ENCODE results near the gene ADGRB2.
A peak's percentile ranks its signal among the peaks of the same experiment; 100 is the strongest.
"Not testable (repeated sequence)": the region's sequence is repeated elsewhere in the genome, so short reads cannot be mapped to it uniquely, and the experiment has no call there.

Gene ADGRB2

GRCh38 chr1:31725134-31725533 lies 39.0 kb downstream of the ADGRB2 start:
- no peak for DNase-seq (ENCODE audit: low read depth)

- DNase-seq (ENCODE audit: low read depth), result no peak
These were observed 40.2 kb downstream of the ADGRB2 start for GRCh38 chr1:31723828-31724359.

DNA sequence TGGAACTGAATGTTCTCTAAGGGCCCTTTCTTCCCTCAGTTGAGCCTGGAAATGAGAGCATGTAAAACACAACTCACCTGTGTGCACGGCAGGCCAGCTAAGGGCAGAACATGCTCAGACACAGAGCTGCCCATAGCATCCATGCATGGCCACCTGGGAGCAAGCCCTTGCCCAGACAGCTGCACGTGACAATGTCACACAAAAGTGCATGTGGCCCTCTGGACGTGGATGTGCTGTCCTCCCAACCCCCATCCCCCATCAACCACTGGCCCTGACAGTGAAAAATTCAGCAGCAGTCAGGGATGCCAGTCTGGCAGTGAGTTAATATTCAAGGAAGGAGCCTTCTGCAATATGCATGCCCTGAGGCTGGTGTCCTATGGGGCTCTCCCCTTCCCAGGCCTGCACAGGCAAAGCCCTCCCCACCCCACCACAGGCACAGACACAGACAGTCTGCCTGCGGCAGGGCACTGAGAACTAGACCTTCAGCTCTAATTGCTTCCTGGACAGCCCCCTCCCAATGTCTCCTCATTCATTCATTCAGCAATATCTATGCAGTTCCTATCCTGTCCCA lies 45.7 kb downstream of the ADGRB2 start:
- no peak for DNase-seq (ENCODE audit: low read depth)

GRCh38 chr1:31717341-31717740 lies 46.8 kb downstream of the ADGRB2 start:
- DNase-seq (ENCODE audit: low read depth), result no peak

DNA sequence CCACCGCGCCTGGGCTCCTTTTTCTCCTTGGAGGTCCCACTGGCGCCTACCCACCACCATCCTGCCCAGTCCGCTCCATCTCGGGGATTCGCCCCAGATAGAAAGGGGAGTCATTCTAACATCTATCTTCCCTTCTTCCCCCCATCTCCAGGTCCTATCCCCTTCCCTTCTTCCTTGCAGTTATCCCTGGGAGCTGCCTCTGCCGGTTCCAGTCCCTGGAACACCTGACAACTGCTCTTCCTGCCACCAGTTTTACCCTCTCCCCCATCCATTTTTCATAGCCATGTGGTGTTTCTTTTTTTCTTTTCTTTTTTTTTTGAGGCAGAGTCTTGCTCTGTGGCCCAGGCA lies 48.3 kb downstream of the ADGRB2 start:
- no peak for DNase-seq (ENCODE audit: low read depth)

DNA sequence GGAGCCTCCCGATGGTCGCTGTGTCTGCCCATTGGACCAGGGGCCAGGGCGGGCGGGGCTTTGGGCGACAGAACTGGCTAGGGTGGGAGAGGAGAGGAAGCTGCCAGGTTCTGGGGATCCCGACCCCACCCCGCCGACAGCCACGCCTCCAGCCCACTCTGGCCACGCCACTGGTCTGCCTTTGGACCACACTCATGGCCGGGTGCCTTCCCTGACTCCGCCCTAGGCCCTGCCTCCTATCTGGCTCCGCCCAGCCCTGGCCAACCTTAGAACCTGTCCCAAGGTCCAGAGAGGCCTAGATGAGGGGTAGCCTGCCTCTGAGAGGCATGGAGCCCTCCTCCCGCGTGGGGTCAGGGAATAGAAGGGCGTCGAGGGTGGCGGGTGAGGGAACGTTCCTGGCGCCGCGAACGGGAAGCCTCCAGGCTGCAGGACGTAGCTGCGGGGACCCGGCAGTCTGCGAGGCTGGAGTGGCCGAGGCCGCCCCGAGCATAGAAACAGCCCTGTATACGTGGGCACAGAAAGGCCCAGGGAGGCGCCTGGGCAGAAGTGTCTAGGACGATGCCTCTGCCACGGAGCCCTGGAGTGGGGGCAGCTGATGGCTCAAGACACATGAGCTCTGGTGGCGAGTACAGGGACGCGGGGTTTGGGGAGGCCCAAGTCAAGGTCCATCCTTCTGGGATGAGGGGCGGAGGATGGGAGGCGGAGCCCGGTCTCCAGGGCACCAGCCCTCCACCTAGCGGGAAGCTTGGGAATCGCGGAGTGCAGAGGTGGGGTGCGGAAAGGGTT lies 48.9 kb downstream of the ADGRB2 start:
- DNase-seq (ENCODE audit: low read depth), result peak; percentile 74

DNA sequence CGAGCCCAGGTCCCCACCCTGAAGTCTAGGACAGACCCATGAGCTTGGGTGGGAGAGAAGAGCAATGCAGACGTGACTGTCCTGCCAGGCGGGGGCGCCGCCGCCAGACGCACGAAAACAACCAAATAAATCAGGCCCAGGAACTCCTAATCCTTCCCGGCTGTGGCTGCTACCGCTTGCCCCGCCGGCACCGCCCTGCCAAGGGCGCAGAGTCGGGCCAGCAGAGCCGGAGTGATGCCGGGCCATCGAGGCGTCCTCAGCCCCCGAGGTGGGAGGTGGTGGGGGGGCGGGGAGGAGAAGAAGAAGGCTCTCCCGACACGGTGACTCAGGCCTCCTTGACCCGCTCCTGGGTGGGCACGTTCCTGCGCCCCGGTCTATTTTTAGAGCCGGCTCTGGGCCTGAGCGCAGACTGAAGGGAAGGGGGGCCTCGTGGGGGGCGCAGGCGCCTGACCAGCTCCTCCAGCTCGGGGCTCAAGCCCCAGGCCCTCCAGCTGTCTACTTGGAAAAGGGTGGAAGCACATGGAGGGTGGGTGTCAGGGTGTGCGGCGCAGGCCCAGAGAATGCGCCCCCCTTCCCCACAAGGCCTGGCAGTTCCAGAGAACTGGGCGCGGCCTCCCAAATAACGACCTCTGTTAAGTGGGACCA lies 49.6 kb downstream of the ADGRB2 start:
- no peak for DNase-seq (ENCODE audit: low read depth)

DNA sequence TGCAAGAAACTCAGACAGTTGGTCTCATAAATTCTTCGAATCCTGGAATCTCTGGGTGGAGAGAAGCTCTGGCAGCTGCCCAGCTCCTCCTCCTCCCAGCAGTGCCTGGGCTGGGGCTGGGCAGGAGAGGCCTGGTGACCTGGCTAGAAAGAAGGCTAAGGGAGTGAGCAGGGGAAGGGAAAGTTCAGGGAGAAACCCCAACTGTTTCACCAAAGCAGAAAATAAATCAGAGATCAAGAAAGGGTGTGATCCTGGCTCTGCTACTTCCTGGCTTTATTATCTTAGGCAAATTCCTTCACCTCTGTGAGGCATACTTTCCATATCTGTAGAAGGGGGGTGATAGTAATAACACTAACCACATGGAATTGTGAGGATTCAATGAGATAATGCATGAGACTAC lies 51.5 kb downstream of the ADGRB2 start:
- peak; percentile 96 for DNase-seq (ENCODE audit: low read depth)

DNA sequence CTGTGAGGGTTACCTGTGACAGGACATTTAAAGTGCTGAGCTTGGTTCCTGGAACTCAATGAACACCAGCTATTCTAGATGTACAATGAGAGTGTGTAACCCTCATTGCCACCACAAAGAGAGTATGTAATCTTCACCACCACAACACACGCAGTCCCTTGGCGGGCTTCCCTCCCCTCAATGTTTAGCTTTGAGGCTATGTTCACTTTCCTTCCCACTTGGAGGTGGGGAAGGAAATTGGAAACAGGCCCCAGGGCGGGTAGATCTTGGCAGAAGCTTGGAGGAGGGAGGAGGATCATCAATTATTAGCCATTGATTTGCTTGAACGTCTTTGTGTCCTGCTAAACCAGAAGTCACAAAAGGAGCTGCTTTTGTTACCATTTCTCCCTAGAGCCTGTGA lies 52.1 kb downstream of the ADGRB2 start:
- no peak for DNase-seq (ENCODE audit: low read depth)

- DNase-seq (ENCODE audit: low read depth), result no peak
These were observed 55.8 kb downstream of the ADGRB2 start for GRCh38 chr1:31708324-31708723.

GRCh38 chr1:31707711-31708110 lies 56.4 kb downstream of the ADGRB2 start:
- no peak for DNase-seq (ENCODE audit: low read depth)

DNA sequence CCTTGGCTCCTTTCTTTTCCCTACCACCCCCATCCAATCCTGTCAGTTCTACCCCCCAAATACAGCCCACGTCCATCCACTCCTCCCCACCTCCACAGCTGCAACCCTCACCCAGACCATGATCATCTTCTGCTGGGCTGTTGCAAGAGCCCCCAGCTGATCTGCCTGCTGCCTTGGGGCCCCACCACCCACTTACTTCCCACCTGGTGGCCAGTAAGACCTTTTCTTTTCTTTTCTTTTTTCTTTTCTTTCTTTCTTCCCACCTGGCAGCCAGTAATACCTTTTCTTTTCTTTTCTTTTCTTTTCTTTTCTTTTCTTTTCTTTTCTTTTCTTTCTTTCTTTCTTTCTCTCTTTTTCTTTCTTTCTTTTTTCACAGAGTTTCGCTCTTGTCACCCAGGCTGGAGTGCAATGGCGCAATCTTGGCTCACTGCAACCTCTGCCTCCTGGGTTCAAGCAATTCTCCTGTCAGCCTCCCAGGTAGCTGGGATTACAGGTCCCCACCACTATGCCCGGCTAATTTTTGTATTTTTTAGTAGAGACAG lies 57.0 kb downstream of the ADGRB2 start:
- not testable (repeated sequence) for DNase-seq (ENCODE audit: low read depth)

- DNase-seq (ENCODE audit: low read depth), result no peak
These were observed 57.6 kb downstream of the ADGRB2 start for GRCh38 chr1:31706384-31707058.

DNA sequence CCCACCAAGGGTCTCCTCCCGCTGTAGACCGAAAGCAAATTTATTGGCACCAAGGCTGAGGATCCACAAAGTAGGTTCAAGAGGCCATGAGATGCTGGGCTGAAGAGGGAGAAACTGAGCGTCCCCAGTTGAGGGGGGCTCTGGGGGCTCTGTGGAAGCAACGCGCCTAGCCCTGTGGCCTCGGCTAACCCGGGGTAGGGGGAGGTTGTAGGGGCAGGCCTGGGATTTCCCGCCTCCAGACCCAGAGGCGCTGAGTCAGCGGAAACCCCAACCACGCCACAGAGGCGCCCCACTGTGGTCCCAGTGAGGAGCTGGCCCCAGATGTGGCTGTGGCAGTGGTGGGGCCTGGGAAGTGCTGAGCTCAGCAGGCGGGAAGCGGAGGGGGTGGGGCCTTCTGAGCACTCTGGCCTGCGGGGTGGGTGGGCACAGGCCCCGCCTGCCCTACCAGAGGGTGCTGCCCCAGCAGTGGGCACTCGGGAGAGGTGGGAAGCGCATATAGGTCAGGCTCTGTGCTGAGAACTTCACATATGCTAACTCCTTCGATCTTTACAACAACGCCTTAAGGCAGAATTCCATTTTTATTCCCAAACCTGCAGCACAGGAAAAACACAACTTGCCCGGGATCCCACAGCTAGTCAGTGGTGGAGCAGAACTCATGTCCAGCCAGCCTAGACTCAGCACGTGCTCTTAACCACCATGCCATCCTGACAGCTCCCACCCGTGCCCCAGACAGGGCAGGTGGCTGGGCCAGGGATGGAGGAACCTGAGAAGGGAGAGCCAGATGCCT lies 58.9 kb downstream of the ADGRB2 start:
- DNase-seq (ENCODE audit: low read depth), result no peak

DNA sequence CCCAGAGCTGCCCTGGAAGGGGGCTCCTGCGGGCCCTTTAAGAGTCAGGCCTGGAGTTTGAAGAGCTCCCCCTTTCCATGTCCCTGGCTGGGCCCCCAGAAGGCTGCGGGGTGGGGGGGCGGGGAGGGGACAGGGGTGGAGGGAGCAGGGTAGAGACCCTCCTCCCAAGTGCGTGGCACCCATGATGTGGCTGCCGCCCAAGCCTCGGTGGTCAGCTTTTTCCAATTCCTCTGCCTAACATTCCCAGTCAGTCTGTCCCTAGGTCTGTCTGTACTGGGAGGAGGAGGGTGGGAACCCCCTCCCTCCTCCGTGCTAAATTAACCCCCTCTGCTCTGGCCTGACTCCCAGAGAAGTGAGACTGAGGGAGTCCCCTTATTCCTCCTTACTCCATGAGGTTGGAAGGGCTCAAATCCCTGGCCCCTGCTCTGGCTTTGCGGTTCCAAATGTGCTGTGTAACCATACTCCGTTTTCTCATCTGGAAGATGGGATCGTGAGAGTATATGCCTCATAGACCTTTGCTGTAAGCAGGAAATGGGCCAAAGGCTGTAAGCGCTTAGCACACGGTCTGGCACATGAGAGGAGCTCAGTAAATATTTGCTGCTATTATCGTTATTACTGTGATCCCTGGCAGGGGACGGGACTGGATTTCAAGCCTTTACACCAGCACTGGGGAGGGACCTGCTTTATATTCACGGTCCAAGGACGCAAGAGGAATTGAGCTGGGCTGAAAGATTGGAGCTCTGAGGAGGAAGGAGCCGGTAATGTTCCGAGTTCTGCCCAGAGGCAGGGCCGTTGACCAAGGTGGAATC lies 59.7 kb downstream of the ADGRB2 start:
- no peak for DNase-seq (ENCODE audit: low read depth)

DNA sequence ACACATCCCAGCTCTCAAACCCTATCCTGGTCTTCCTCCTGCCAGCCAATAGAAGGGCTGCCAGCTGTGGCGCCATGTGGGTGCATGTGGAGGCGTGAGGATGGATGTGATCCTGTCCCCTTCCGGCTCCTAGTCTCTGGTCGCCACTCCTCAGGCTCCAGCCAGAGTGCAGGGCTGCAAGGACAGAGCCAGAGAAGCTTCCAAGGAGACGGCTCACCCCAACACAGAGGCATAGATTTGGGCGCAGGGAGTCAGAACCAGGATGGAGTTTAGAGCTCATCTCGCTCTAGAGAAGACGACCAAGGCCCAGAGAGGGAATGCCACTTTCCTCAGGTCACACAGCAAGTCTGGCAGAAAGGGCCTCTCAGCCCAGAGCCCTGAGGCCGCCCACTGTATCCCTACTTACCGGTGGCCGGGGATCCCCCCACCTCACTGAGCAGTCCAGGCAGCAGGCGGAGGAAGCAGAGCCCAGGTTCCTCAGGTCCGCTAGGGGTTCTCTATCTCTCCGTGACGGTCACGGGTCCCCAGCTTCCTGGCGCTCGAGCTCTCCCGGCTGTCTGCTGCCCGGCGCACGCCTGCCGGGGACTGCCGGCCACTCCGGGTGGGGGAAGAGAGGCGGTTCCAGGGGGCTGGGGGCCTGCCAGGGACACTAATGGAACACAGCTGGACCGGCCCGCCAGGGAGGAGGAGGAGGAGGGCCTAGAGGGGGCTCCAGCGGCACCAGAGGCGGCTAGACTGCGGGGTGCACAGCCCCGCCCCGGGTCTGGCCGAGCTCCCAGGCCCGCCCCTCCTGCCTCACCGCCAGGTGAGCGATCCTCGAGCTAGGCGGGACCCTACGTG lies 60.5 kb downstream of the ADGRB2 start, which contains the start of gene COL16A1:
Gene COL16A1 (minus strand): TSS at position 587 of the 840 bp plus-strand sequence. CDS start 1,824 bp downstream, outside the sequence.
- no peak for DNase-seq (ENCODE audit: low read depth)

DNA sequence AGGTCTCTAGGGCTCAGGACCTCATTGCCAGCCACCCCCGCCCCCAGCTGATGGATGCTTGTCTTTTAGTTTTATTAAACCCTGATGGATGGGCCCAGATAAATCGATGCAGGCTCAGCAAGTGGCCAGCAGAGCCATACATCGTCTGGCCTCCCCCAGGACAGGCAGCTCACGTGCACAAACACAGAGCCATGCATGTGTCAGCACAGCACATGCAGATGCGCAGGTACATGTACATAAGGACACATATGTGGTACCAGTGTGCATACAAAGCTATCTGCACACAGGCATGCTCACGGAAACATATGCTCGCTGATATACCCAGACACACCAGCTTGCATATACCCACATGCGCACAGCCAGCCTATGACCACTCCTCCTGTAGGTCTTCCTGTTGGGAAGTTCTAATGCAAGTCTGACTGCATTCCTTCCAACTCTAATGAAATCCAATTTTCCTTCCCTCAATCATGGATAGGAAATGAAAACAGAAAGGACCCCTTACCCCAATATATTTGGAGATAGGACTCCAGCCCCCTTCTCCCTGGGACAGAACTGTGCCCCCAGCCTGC lies 61.2 kb downstream of the ADGRB2 start:
- DNase-seq (ENCODE audit: low read depth), result no peak

- peak; percentile 87 for DNase-seq (ENCODE audit: low read depth)
These were observed 62.9 kb downstream of the ADGRB2 start for GRCh38 chr1:31701091-31701736.
